H1 (cell line): ENCODE data around the gene CD247. TPM values are rescaled to one million over a fixed set of nuclear protein-coding genes. Genes with fewer than 3 reads are reported as not detected.

Experiments
- CBX8 ChIP-seq: fragments of 300-800, 300-1000 bp; sonication (generic); IDR thresholded peaks from 2 replicates; pipeline ENCODE4 v1.7.1; 2016; ENCODE audit warnings: low read depth, low read length, borderline replicate concordance
- CHD7 ChIP-seq: fragments of 300-600 bp; sonication (generic); IDR thresholded peaks from 2 replicates; pipeline ENCODE4 v1.7.1; 2012; ENCODE audit warnings: low read length, moderate library complexity, mild to moderate bottlenecking, inconsistent platforms; ENCODE audit not compliant: insufficient replicate concordance
- CTBP2 ChIP-seq: IDR thresholded peaks from 2 replicates; pipeline ENCODE4 v1.7.0; 2011; ENCODE audit warnings: borderline replicate concordance, mild to moderate bottlenecking, moderate library complexity, mixed read lengths, low read length; ENCODE audit not compliant: insufficient read depth, insufficient read length
- GTF2F1 ChIP-seq: IDR thresholded peaks from 2 replicates; pipeline ENCODE4 v1.6.1; 2012; ENCODE audit warnings: low read depth, low read length, improper control_type of control experiment, borderline replicate concordance
- HDAC6 ChIP-seq: IDR thresholded peaks from one replicate; pipeline ENCODE4 v1.7.1; 2012; ENCODE audit warnings: low read depth, mild to moderate bottlenecking, inconsistent platforms, low read length, moderate library complexity
- MAFK ChIP-seq: IDR thresholded peaks from 2 replicates; pipeline ENCODE4 v1.6.1; 2012; ENCODE audit warnings: low read depth, mild to moderate bottlenecking, improper control_type of control experiment, low read length
- RBBP5 ChIP-seq: IDR thresholded peaks from 2 replicates; pipeline ENCODE4 v1.7.1; 2012; ENCODE audit warnings: low read depth, mild to moderate bottlenecking, inconsistent platforms, low read length, moderate library complexity, borderline replicate concordance
- SIN3A ChIP-seq, 2 experiments: IDR thresholded peaks in 1 of 2; conservative IDR thresholded peaks in 1 of 2; 2 replicates each; pipeline ENCODE4 v1.6.1; 2011 to 2012; ENCODE audit warnings: low read length in 2 of 2, improper control_type of control experiment in 1 of 2, low read depth in 1 of 2, mild to moderate bottlenecking in 1 of 2
- SIX5 ChIP-seq: IDR thresholded peaks from 2 replicates; pipeline ENCODE4 v1.6.1; 2011; ENCODE audit warnings: mild to moderate bottlenecking, low read depth, low read length
- TAF7 ChIP-seq: optimal IDR thresholded peaks from 2 replicates; pipeline ENCODE3; 2011; ENCODE audit warnings: low read depth, mild to moderate bottlenecking, inconsistent platforms, low read length, moderate library complexity, borderline replicate concordance
- polyA plus RNA-seq, 7 experiments: library from polyadenylated mRNA; depleted of rRNA in 3 of 7; stranded (reverse) in 5 of 7; unstranded in 2 of 7; fragments of >200 nt in 5 of 7; fragments of 200-250 nt in 2 of 7; gene quantifications; 1 replicate in 5 of 7; 2 replicates in 1 of 7; 4 replicates in 1 of 7; pipeline versions ENCODE4 v1.2.1 to v1.2.3, GENCODE V29; 2011 to 2013; ENCODE audit warnings: missing spikeins in 2 of 7, mixed read lengths in 2 of 7
- total RNA-seq: library from RNA; stranded (reverse); fragmentation: NEBNext Ultra II Directional; extraction: Animal tissue kit (Norgen Biotek cat#: 25700); gene quantifications from 2 replicates; pipeline ENCODE4 v1.2.1, GENCODE V29; 2021

CD247 gene
- total and polyA plus RNA-seq, 2 of the 8 experiments (the other 6 are each of a cell fraction or from before 2014, with no cell fraction given) = 2.0 to 2.2 TPM

- TF ChIP-seq RBBP5 (no peak), CTBP2 (no peak), SIX5 (no peak), HDAC6 (no peak), TAF7 (no peak), CHD7 (no peak), CBX8 (no peak), MAFK (peak; percentile 35; the same call in 1 of the 2 replicates), SIN3A (conservative IDR thresholded peaks at IDR 0.05 in 1 of 2, IDR thresholded peaks at IDR 0.05 in 1 of 2; ENCODE audit: low read depth in 1 of 2, low read length in 2 of 2) (0 out of 4 replicates have a peak, but pooled peaks of 1 of the 2 experiments have one; percentile 19), GTF2F1 (no peak)
Observed at GRCh38 chr1:167430134-167430848, 88.0 kb downstream of the CD247 start (continued).
